ENCODE measurements around the gene CDK15. TPM values are rescaled to one million over a fixed set of nuclear protein-coding genes. Genes with fewer than 3 reads are reported as not detected.

CDK15 gene
- total RNA-seq, 1 donor from 2014 or later: 3.6 TPM

GRCh38 chr2:201855356-201855755, 49.0 kb downstream of the CDK15 start:
- Mint-ChIP-seq H3K4me3 (ENCODE audit: unreplicated experiment) (no peak overlapping the region), H3K36me3 (ENCODE audit: low read depth) (no peaks in the 10 kb centered on the region), H3K4me1 (ENCODE audit: low read depth) (peaks cover 61% of the 10 kb centered on the region), H3K9me3 (ENCODE audit: low read depth) (no peaks in the 10 kb centered on the region), H3K27ac (ENCODE audit: unreplicated experiment) (peak overlapping the region; percentile 99), H3K27me3 (ENCODE audit: low read depth) (no peaks in the 10 kb centered on the region)
- TF ChIP-seq CTCF (IDR thresholded peaks at IDR 0.05): no peak
- no peak for DNase-seq (ENCODE audit: low spot score)

GRCh38 chr2:201857326-201857725, 51.0 kb downstream of the CDK15 start:
- H3K36me3 Mint-ChIP-seq (ENCODE audit: low read depth): no peaks in the 10 kb centered on the region
- DNase-seq (ENCODE audit: low spot score): no peak
- no peaks in the 10 kb centered on the region for H3K9me3 Mint-ChIP-seq (ENCODE audit: low read depth)
- no peak for TF ChIP-seq CTCF (IDR thresholded peaks at IDR 0.05)
- peaks cover 61% of the 10 kb centered on the region for H3K4me1 Mint-ChIP-seq (ENCODE audit: low read depth)
- no peak overlapping the region for H3K27ac Mint-ChIP-seq (ENCODE audit: unreplicated experiment)
- H3K4me3 Mint-ChIP-seq (ENCODE audit: unreplicated experiment): no peak overlapping the region
- H3K27me3 Mint-ChIP-seq (ENCODE audit: low read depth): no peaks in the 10 kb centered on the region

GRCh38 chr2:201858281-201859184, 52.2 kb downstream of the CDK15 start:
- H3K9me3 Mint-ChIP-seq (ENCODE audit: low read depth): no peaks in the 10 kb centered on the region
- peak overlapping the region; percentile 41 for H3K27ac Mint-ChIP-seq (ENCODE audit: unreplicated experiment)
- H3K36me3 Mint-ChIP-seq (ENCODE audit: low read depth): no peaks in the 10 kb centered on the region
- no peaks in the 10 kb centered on the region for H3K27me3 Mint-ChIP-seq (ENCODE audit: low read depth)
- DNase-seq (ENCODE audit: low spot score): no peak
- H3K4me3 Mint-ChIP-seq (ENCODE audit: unreplicated experiment): peak overlapping the region; percentile 50
- H3K4me1 Mint-ChIP-seq (ENCODE audit: low read depth): peaks cover 49% of the 10 kb centered on the region
- peak; percentile 37 for TF ChIP-seq CTCF (IDR thresholded peaks at IDR 0.05)

- no peaks in the 10 kb centered on the region for H3K27me3 Mint-ChIP-seq (ENCODE audit: low read depth)
- H3K27ac Mint-ChIP-seq (ENCODE audit: unreplicated experiment): peak overlapping the region; percentile 8
- H3K4me3 Mint-ChIP-seq (ENCODE audit: unreplicated experiment): no peak overlapping the region
- TF ChIP-seq CTCF (IDR thresholded peaks at IDR 0.05): no peak
- H3K4me1 Mint-ChIP-seq (ENCODE audit: low read depth): peaks cover 35% of the 10 kb centered on the region
- H3K9me3 Mint-ChIP-seq (ENCODE audit: low read depth): no peaks in the 10 kb centered on the region
- no peak for DNase-seq (ENCODE audit: low spot score)
- H3K36me3 Mint-ChIP-seq (ENCODE audit: low read depth): peaks cover 2% of the 10 kb centered on the region
Measured at GRCh38 chr2:201859949-201860348, 53.6 kb downstream of the CDK15 start.

GRCh38 chr2:201860636-201861066, 54.3 kb downstream of the CDK15 start:
- no peaks in the 10 kb centered on the region for H3K9me3 Mint-ChIP-seq (ENCODE audit: low read depth)
- H3K27ac Mint-ChIP-seq (ENCODE audit: unreplicated experiment): peak overlapping the region; percentile 24
- H3K4me3 Mint-ChIP-seq (ENCODE audit: unreplicated experiment): no peak overlapping the region

More at GRCh38 chr2:201860636-201861066, 54.3 kb downstream of the CDK15 start:
- no peak for DNase-seq (ENCODE audit: low spot score)
- TF ChIP-seq CTCF (IDR thresholded peaks at IDR 0.05): peak; percentile 95
- H3K36me3 Mint-ChIP-seq (ENCODE audit: low read depth): peaks cover 2% of the 10 kb centered on the region
- H3K4me1 Mint-ChIP-seq (ENCODE audit: low read depth): peaks cover 29% of the 10 kb centered on the region
- no peaks in the 10 kb centered on the region for H3K27me3 Mint-ChIP-seq (ENCODE audit: low read depth)

All from chondrocyte (in vitro differentiated cells).